Measurements from ENCODE around the gene MAD1L1.

Gene MAD1L1

GRCh38 chr7:2103071-2103898 lies 129.5 kb downstream of the MAD1L1 start:
- DNase-seq (ENCODE audit: low read depth) = no peak

GRCh38 chr7:2102375-2102723 lies 130.4 kb downstream of the MAD1L1 start:
- DNase-seq (ENCODE audit: low read depth) = no peak

- DNase-seq (ENCODE audit: low read depth) = no peak
Measured at GRCh38 chr7:2101630-2102374, 130.9 kb downstream of the MAD1L1 start.

DNA sequence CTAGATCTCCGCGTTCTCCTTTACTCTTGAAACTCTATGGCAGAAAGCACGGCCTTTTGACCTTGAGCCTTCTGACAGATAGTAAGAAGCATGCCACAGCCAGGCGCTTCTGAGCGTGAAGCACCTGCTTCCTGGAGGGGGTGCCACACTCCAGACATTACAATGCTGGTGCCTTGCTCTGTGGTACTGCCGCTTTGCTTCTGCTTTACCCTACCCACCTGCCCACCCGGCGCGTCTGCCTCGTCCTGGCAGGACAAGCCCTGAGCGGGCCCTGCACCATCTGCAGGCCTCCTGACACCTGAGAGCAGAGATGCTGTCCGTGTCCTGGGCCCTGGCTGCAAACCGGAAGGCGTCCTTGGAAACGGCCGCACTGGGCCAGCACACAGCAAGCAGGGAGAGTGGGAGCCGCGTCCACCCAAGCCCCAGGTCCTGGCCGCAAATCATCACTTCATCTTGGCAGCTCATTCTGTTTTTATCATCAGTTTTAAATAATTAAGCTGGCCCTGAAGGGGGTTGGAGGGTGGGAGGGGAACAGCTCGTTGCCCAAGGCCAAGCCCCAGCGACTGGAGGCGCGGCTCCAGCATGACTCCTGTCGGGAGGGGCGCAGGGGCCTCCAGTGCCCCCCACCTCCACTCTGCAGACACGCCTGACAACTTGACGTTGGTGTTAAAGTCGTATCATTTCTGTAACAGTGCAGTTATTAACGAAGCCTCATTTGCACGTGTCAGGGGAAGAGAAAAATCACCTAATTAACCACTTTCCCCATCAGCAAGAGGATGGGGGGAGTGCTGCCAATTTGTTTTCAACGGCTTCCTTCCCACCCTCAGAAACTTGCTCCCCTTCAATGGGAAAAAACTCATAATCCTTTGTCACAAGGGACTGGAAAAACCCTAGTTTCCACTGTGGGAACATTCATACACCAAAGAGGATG lies 132.2 kb downstream of the MAD1L1 start:
- no peak for DNase-seq (ENCODE audit: low read depth)

GRCh38 chr7:2099048-2099957 lies 133.4 kb downstream of the MAD1L1 start:
- DNase-seq (ENCODE audit: low read depth) = no peak

DNA sequence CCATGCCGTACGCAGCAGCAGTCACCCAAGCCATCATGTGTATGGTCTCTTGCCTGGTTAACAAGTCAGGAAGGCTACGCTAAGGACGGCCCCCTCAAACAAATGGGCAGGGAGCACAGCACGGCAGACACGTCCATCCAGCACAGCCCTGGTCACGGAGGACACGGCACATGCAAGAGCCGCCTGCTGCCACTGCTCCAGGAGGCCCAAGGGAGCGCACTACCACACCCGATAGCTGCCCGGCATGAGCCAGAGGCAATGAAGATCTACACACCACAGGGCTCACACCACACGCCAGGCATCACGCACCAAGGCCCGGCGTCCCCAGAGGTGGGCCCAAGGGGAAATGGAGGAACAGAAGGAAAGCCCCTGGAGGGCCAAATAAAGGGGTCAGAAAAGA lies 134.2 kb downstream of the MAD1L1 start:
- no peak for DNase-seq (ENCODE audit: low read depth)

- no peak for DNase-seq (ENCODE audit: low read depth)
Measured at GRCh38 chr7:2098056-2098455, 134.7 kb downstream of the MAD1L1 start.

- DNase-seq (ENCODE audit: low read depth) = no peak
Measured at GRCh38 chr7:2097492-2097891, 135.3 kb downstream of the MAD1L1 start.

- no peak for DNase-seq (ENCODE audit: low read depth)
Measured at GRCh38 chr7:2096692-2097387, 135.9 kb downstream of the MAD1L1 start.

GRCh38 chr7:2095436-2095835 lies 137.3 kb downstream of the MAD1L1 start:
- no peak for DNase-seq (ENCODE audit: low read depth)

DNA sequence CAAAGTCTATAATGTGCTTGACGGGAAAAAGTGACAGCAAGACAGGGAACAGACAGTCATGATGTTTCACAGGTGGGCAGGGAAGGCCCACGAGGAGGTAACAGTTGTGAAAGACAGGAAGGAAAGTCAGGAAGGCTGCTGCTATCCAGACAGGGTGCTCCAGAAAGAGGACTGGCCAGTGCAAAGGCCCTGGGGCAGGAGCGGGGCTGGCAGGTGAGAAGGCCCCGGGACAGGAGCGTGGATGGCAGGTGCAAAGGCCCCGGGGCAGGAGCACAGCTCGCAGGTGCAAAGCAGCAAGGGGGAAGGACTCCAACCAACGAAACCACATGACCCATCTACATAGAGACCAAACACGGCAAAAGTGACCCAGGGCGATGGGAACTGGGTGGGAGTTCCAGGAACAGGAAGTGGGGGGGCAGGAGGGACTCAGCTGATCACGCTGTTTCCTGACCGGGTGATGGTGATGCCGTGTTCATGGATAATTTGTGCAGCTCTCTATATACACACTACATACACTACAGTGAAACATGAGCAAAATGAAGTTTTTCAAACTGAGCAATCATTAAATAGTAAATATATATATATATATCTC lies 138.2 kb downstream of the MAD1L1 start:
- no peak for DNase-seq (ENCODE audit: low read depth)

DNA sequence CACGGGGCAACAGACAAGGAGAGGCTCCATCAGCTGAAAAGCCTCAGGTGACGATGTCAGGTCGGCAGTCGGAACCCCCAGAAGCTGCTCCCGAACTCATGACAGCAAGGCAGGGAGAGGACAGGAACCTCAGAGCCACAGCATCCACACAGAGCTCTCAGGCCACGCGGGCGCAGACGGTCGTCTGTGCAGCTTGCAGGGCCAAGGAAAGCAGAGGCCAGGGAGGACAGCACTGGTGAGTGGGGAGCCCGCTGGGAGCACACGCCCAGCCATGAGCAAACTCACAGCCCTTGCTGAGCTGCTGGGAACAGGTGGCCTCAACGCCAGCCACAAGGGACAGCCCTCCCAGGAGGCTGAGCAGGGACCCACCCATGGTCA lies 138.9 kb downstream of the MAD1L1 start:
- no peak for DNase-seq (ENCODE audit: low read depth)

GRCh38 chr7:2093215-2093842 lies 139.4 kb downstream of the MAD1L1 start:
- no peak for DNase-seq (ENCODE audit: low read depth)

GRCh38 chr7:2092279-2092678 lies 140.5 kb downstream of the MAD1L1 start:
- no peak for DNase-seq (ENCODE audit: low read depth)

DNA sequence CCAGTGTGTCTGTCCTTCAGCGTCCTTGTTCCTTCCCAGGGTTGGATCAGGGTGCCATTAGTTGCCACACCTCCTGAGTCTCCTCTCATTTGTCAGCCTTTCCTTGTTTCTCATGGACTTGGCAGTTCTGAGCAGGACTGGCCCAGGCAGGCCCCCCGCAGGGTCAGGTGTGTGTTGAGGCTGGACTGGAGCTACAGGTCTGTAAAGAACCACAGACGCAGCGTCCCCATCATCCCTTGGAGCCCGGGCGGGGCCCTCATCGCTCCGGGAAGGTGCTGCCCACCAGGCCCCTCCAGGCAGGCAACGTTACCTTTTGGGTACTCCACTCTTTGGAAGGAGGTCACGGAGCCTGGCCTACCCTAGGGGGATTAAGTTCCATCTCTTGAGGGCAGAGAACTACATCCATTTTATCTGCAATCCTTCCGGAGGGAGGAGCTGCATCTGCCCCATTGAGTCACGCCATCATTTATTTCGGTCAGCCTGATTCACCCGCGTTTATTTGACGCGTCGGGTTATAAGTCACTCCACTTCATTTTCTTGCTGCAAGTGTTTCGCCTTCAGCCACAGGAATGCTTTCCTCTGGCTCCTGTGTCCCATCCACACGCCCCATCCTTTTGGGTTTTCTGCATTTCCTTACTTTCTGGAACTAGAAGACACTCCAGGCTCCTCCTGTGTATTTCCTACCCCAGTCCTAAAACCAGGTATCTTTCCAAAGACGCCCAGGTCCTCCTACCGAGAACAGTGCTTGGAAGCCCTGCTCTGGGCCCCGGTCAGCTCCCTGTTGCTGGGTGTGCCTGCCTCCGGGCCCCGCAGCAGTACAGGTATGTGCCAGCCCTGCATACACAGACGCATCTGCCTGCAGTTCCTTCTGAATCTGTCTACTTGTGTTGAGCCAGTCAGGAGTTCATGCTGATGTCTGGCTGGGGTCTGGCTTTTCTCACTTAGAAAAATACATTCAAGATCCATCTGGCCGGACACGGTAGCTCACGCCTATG lies 141.9 kb downstream of the MAD1L1 start:
- DNase-seq (ENCODE audit: low read depth) = no peak

DNA sequence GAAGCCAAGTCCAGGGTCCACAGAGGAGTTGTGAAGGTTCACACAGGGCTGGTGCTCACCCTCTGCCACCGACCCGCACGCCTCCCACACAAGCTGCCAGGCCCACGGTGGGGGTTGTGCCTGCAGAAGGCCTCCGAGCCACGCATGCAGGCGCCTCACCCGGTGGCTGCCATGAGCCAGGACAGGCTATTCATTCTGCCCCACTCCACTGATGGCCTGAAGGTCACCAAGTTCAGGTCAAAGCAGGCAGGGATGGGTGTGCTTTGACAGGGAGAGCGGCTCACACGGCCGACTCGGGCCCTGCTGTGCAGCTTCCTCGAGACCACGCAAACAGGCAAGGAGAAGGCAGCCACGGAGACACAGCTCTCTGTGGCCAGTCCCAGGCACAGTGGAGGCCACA lies 143.9 kb downstream of the MAD1L1 start:
- no peak for DNase-seq (ENCODE audit: low read depth)

- DNase-seq (ENCODE audit: low read depth) = no peak
Measured at GRCh38 chr7:2087744-2088143, 145.0 kb downstream of the MAD1L1 start.

DNA sequence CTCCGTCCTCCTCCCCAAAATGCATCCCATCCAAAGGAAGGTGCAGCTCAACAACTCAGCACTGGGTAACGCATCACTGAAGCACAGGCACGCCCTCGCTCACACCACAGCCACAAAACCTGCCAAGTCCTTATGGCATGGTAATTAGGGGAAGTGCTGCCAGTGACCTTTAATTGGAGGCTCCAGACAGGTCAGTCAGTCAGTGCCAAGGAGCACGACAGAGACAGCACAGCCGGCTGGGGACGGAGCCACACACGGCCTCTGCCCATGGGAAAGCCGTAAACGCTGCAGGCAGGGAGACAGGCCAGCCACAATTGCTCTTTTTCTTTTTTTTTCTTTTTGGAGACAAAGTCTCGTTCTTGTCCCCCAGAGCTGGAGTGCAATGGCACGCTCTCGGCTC lies 146.5 kb downstream of the MAD1L1 start:
- DNase-seq (ENCODE audit: low read depth) = no peak

- no peak for DNase-seq (ENCODE audit: low read depth)
Measured at GRCh38 chr7:2085804-2086203, 146.9 kb downstream of the MAD1L1 start.
